Testis (tissue), 2 donors: ENCODE results near the gene SDK1.

Experiments
- CTCF ChIP-seq, 3 experiments: fragments of 450-650 bp in 2 of 3; fragments of 200-600 bp in 1 of 3; sonication (generic) in 1 of 3; IDR thresholded peaks; one replicate each; pipeline ENCODE4 v1.5.1; 2016 to 2019; ENCODE audit warnings: antibody characterized with exemption in 3 of 3, mild to moderate bottlenecking in 2 of 3, moderate library complexity in 1 of 3
- POLR2A ChIP-seq: fragments of 450-650 bp; IDR thresholded peaks from one replicate; pipeline ENCODE4 v1.6.1; 2017; ENCODE audit warnings: antibody characterized with exemption, mild to moderate bottlenecking, moderate library complexity

GRCh38 chr7:3459111-3459510 lies 158.1 kb downstream of the SDK1 start:
- TF ChIP-seq CTCF (IDR thresholded peaks at IDR 0.05) = no peak
- no peak for TF ChIP-seq POLR2A
